HG03521 (cell line): ENCODE data around the gene DHRS2.

Source experiments
- ATAC-seq: cut with Tn5 transposase; IDR thresholded peaks from one replicate; pipeline ENCODE4 v1.9.1; 2021; ENCODE audit warnings: mild to moderate bottlenecking, moderate library complexity; ENCODE audit not compliant: unreplicated experiment

Gene DHRS2

DNA sequence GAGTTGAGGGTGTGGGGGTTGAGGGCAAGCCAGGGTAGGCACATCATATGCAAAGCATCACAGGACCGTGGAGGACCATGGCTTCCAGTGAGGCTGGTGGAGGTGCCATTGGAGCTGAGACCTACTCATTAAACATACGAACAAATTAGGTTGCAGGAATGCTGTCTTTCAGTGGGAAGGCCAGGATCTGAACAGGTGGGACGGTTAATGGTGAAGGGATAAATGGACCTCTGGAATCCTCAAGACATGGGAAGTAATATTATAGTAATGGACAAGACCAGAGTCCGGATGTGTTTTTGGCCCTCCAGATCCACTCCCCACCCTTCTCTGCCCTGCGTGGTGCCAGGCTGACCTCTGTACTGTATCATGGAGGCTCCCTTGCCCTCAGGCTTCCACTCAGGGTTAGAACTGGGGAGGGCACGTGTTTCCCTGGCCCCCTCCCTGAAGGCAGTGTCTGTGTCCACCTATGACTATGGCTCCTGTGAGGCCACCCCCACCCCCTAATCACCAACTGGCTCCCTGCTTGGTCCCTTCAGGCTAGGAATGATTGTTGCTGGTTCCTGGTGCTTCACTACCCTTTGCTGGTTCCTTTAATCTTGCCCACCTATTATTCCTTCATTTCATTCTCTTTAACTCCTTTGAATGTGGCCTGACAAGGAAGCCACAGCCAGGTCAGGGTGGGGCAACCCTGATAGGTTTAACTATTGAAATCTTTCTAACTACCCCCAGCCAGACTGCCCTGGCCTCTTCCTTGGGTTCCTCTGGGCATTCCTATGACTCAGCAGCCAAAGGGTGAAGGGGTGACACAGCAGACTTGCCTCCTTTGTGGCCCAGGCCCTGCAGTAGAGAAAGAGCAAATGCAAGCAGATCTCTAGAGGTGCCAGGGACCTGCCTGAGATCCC is 10.7 kb downstream of the DHRS2 start:
- ATAC-seq = no peak

DNA sequence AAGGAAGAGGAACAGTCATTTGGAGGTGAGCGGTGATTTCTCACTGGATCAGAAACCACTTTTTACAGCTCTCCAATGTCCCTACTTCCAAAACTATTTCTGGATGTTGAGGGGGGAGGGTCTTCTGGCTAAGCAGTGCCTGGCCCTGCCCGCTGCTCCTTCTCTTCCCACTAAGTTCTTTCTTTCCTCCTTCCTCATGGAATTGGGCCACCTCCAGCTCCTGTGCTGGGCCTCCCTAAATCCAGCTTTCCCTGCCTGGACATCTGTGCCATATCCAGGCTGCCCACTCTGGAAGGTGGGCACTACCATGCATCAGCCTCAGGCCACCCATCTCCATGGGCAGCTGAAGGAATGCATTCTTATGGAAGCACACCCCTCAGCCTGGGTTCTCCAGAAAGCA is 11.5 kb downstream of the DHRS2 start:
- ATAC-seq = no peak

DNA sequence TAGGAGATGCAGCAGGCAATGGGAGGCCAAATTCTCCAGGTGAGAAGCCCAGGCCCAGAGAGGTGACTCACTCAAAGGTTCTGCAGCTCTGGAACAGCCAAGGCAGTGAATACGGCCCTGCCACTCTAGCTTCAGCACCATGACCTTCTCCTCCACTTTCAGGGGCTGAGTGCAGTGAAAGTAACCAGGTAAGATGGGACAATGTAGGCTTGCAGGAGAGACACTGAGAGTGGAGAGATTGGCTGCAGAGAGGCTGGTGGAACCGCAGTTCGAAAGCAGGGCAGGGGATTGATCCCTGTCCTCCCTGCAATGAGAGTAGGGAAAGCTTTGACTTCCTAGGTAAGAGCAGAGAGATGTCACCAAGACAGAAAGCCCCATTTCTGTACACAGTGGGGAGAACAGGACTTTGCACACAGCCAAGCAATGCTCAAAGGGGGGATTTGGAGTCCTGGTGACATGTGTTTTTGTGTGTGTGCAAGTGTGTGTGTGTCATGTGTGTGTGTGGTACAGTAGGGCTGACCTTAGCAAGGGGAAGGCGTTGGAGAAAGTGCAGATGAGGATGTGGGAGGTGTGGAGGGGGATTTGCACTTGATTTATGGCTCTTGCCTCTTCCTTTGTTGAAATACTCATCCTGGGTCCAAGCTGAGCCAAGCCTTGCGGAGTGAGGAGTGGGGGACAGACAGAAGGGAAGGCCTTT is 12.7 kb downstream of the DHRS2 start:
- no peak for ATAC-seq

DNA sequence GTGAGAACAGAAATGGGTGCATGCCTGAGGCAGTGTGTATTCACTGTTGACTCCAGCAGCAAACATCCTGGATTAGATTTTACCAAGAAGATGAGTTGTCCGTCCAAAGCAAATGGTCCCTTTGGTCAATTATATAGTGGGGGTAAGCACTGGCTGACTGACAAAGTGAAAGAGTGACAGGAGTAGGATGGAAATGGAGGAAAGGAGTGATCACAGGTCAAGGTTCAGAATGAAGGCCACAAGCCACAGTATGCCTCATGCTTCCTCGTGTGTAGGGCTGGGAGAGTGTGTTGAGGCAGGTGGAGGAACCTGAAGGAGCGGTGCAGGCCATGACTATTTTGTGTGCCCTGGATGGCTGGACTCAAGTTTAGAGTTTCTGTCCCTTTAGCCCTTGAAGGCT is 14.3 kb downstream of the DHRS2 start:
- no peak for ATAC-seq

DNA sequence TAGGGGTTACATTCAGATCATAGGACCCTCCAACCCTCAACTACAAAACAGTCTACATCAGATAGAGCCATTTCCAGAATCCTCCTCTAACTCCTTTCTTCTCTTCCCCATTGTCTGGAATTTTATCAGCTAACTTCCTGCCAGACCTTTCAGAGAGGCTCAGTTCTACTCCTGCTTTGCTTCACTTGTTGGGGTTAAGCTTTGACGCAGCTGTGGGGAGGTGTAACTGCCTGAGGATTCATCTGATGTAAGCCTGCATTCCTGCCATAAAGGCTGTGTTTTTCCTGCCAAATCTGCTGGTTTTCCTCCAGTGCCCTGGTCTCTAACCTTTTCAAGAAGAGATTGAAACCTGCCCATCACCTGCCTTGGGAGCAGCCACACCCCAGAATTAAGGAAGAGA is 16.9 kb downstream of the DHRS2 start:
- ATAC-seq = no peak

DNA sequence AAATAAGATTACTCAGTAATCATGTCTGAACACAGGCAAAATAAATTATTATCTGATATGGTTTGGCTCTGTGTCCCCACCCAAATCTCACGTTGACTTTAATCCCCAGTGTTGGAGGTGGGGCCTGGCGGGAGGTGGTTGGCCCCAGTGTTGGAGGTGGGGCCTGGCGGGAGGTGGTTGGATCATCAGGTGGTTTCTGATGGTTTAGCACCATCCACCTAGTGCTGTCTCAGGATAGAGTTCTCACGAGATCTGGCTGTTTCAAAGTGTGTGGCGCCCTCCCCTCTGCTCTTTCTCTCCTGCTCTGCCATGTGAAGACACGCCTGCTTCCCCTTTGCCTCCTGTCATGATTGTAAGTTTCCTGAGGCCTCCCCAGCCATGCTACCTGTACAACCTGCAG is 18.1 kb downstream of the DHRS2 start:
- ATAC-seq = no peak

DNA sequence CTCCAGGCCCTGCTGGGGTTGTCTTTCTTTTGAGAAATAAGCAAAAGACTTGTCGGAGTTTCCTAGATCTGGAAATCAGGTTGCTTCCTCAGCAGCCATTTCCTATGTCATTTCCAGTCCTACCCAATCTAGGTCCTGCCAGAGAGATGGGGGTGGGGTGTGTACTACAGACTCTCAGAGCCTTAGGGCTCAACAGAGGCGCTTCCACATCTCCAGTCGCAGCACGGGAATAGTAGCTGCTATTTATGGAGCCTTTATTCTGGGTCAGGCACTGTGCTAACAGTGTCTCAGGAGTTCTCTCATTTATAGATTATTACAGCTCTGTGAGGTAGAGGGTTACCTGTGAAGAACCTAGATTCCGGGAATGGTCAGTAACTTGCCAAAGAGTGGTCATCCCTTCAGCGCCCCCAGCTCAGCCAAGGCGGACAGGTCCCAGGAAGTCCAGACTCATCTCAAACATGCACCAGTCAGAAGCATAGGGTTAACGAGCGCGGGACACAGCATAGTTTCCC is 21.9 kb downstream of the DHRS2 start:
- ATAC-seq = no peak

DNA sequence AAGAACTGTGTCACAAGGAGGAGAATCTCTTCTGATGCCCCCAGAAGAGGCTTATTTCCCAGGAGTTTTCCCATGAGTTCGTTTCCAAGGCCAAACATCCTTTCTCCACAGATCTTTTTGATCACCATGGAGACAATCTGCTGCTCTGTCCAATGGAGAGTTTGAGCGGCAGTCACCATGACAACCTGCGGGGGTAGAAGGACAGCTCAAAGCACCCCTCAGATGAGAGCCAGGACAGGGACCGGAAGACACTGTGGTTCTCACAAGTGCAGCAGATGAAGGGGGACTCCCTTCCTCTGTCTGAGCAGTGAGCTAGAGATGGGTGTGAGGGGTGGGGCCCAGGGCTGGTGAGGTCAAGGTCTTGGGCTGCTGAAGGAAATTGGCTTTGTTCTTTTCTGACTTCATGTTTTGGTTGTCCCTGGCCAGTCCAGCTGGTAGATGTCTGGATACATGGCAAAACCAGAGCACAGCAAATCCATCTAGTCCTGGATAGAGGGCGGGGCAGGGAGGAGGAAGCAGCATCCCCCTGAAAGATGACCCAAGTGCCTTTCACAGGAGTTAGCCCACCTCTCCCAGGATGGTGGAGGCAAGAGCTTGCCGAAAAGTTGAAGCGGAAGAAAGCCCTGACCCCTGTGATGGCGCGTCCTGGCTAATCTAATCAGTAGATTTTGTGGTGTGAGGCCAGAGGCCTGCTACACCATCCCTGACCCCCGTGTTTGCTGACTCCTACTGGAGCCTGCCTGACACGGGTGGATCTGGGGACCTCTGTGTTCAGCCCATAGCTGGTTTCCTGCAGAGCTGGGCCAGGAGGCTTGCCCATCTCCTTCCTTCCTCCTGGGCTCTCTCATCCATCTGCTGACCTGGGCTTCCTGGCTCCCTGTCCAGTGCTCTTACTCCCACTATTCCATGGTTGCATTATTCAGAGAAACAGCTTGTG is 24.4 kb downstream of the DHRS2 start:
- ATAC-seq = no peak

DNA sequence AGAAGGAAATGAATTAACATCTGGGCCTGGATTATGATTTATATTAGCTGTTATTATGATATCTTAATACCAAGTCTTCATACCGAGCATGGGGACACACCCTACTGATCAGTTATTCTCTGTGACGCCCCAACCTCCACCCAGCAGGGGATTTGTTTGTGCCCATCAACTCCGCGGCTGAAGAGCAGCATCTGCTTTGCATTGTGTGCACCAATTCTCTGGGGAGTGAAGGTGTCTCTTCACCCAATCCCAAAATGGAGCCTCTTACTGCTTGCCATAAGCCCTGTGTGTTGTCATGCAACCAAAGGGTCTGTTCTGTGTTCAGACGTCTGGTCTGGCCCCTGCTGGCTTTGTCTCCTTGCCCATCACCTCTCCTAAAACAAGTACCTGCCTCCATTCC is 25.4 kb downstream of the DHRS2 start:
- no peak for ATAC-seq

DNA sequence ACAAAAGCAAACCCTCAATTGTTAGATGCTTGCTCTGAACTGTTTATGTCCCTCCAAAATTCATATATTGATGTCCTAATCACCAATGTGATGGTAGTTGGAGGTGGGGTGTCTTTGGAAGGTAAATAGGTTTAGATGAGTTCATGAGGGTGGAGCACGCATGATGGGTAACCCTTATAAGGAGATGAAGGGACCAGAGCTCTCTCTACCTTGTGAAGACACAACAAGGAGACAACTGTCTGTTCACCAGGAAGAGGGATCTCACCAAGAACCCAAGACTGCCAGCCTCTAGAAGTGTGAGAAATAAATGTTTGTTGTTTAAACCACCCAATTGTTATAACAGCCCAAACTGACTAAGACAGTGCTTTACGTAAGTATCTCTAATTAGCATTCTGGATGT is 27.0 kb downstream of the DHRS2 start:
- no peak for ATAC-seq

DNA sequence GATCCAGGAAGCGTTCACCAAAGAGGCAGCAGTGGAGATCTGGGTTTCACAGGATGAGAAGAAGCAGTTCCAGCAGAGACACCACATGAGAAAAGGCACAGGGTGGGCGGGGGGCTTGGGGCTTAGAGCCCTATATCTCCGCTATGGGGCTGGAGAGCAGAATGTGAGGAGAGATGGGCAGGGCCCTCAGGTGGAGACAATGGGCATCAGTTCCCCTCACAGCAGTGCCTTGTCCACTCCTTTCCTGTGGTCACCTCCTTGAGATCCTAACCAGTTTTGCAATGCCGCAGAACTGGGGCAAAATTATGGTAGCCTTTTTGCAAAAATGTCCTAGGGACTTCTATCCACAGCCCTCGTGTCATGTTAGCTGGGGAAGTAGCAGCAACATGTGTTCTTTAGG is 27.5 kb downstream of the DHRS2 start:
- ATAC-seq = no peak

DNA sequence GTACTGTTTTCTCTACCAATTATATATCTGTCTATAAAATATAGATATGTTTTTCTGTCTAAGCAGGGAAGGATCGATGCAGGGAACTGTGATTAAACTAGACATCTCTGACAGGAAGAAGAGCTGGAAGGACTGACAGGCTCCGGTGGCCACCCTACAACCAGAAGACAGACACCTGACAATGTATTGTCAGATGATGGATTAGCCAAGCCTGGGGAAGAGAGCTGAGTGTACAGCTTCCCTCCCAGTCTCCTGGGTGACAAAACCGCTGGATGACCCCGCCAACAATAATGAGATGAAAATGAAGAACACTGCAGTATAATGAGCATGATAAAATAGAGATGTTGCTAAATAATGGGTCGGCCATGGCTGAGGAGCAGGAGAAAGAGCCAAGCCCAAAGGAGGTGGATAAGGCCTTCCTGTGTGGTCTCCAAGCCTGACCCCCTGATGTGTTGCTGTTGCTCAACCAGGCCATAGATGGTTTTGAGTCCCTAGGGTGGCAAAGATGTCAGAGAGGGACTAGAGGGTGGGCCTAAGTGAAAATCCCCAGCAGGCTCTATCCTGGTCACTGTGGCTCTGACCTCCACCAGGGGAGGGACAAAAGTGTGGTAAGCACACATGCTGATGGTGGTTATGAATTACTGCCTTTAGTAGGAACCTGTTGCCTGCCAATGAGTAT is 28.2 kb downstream of the DHRS2 start:
- ATAC-seq = no peak

DNA sequence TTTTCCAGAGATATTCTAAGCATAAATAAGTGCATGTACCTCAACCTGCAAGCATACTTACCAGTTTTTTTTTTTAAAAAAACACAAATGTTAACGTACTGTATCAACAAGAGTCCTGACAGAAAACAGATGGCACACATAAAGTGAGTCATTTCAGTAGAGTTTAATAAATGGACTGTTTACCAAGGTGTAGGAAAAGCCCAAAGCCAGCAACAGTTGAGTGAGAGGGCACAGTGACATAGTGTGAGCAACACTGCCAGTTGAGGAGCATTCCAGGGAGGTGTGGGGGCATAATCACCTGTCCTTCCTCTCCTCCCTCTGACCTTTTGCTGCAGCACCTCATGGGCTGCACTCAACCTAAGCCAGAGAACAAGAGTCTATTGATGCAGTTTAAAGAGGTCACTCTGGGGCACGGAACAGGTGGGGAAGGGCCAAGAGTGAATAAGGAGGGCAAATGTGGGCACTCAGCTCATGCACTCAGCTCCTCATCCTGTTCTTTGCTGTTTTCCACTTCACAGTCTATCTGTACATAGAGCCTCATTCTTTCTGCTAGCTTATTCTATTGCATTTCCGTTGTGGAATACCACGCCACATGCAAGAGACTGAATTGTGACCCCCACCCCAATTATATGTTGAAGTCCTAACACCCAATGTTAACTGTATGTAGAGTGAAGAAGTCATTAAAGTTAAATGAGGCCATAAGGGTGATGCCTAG is 29.3 kb downstream of the DHRS2 start:
- no peak for ATAC-seq

DNA sequence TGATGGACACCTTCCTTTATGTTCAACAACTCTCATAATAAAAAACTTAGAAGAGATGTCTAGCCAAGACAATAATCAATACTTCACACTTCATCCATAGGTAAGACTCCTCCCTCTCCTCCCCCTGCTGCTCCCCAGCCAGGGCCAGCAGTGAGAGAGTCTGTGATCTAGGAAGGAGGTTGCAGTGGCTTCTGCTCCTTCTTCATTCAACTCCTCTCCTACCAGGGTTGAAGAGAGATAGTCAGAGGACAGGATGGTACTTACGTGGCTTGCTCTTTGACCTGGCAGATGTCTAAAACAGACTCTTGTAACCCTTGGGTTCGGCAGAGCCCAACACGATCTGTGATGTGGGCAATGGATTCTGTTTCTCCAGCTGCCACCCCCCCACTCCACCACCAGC is 31.0 kb downstream of the DHRS2 start:
- ATAC-seq = no peak

DNA sequence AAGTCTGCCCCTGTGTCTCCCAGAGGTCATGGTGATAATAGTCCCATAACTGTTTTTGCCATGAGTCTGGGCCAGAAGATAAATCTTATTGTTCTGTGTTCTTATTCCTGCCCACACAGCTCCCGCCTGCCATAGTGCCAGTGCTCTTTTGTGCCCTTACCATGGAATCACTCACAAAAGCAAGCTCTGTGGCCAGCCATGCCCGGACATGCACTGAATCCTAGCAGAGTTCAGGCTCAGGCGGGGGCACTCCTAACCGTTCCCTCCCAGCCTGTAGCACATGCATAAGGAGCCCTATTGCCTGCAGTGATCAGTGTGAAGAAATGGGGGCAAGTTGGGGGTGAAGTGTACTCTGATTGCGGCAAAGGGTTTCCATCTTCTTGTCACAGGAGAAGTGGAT is 33.3 kb downstream of the DHRS2 start:
- ATAC-seq = no peak

DNA sequence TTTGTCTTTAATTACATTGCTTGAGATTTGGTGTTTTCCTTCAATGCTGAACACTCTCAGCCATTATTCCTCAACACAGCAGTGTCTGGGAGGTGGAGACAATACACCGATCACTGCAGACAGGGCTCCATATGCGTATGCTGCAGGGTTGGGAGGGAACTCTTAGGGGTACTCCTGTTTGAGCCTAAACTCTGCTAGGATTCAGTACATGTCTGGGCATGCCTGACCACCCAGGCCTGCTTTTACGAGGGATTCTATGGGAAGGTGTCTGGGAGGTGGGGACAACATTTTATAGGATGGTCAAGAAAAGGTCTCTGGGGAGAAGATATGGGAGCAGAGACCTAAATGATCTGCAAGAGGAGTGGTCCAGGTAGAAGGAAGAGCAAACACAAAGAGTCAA is 34.3 kb downstream of the DHRS2 start:
- no peak for ATAC-seq

DNA sequence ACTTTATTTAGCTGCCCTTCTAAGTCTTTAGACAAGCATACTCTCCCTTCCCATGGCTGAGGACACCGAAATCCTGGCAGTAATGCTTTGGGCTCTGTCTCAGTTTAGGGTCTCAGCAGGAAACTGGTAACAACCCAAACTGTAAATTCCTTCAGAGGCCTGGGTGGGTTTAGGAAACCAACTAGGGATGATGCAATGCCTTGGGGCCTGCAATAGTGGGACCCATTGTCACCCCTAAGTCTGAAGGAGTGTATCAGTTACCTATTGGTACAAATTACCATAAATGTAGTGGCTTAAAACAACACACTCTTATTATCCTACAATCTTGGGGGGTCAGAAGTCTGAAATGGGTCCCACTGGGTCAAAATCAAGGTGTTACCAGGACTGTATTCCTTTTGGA is 36.0 kb downstream of the DHRS2 start:
- no peak for ATAC-seq

DNA sequence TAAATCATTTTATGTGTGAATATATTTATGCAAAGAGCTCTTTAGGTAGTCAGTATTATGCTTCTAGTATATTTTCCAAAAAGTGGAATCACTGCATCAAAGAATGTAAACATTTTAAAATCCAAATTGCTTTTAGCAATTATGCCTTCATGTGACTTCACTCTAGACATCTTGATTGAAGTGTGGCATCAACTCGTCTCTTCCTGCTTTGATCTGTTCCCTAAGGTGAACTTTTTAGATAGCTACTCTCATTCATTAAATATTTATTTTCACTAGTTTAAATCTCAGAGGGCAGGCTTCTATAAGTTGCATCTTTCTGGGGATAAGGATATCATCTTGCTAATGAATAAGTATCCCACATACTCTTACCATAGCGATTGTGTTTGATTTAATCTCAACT is 39.2 kb downstream of the DHRS2 start:
- ATAC-seq = no peak

DNA sequence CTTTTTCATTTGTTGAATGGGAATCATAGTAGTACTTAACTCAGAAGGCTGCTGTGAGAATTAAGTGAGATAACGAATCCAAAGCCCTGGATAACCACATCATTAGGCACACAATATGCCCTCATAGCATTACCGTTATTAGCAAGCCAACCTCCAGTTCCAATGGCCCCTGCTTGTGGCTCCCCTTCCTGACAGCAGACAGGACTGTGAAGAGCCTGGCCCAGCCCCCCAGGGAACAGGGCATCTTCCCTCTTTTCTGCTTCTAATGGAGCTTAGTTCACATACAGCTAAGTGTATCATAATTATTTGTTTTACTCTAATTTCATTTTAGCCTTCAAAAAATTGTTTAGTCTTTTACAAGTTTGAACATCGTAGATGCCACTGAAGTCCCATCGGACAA is 39.7 kb downstream of the DHRS2 start:
- no peak for ATAC-seq

DNA sequence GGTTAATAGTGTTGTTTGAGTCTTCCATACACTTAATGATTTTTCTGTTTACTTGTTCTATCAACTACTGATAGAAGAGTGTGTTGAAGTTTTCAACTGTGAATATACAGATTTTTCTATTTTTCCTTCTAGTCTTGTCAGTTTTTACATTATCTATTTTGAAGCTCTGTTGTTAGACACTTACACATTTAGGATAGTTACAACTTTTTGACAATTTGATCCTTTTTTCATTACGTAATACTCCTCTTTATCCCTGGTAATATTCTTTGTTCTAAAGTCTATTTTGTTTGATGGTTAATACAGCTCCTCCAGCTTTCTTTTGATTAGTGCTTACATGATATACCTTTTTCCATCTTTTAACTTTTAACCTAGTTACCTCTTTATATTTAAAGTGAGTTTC is 45.2 kb downstream of the DHRS2 start:
- ATAC-seq = no peak
